Mesenchymal stem cell (in vitro differentiated cells and primary cell): Measurements from ENCODE around the gene UBXN1.

ENCODE experiments used
- DNase-seq: peaks from one replicate; pipeline ENCODE4 v3.0.0-alpha.2; 2013
- H2AFZ ChIP-seq: one replicate; pipeline ENCODE4 v1.6.1; 2013; ENCODE audit warnings: low read depth, mild to moderate bottlenecking, control low read depth, inconsistent platforms, low read length, moderate library complexity
- H2AK5ac ChIP-seq: 2 replicates; pipeline ENCODE4 v1.6.1; 2013; ENCODE audit warnings: low read length, moderate library complexity, mild to moderate bottlenecking, inconsistent platforms; ENCODE audit not compliant: severe bottlenecking
- H2BK120ac ChIP-seq: one replicate; pipeline ENCODE4 v1.6.1; 2013; ENCODE audit warnings: low read depth, mild to moderate bottlenecking, inconsistent platforms, low read length, moderate library complexity
- H2BK12ac ChIP-seq, 2 experiments: one replicate each; pipeline ENCODE4 v1.6.1; 2013; ENCODE audit warnings: inconsistent platforms in 2 of 2, low read length in 2 of 2, mild to moderate bottlenecking in 2 of 2, moderate library complexity in 2 of 2, control low read depth in 1 of 2
- H2BK15ac ChIP-seq: one replicate; pipeline ENCODE4 v1.6.1; 2013; ENCODE audit warnings: mild to moderate bottlenecking, low read depth, inconsistent platforms; ENCODE audit not compliant: poor library complexity, severe bottlenecking
- H2BK5ac ChIP-seq: 2 replicates; pipeline ENCODE4 v1.6.1; 2013; ENCODE audit warnings: low read depth, mild to moderate bottlenecking, low read length, control low read depth, inconsistent platforms; ENCODE audit not compliant: poor library complexity, severe bottlenecking
- H3K14ac ChIP-seq, 2 experiments: one replicate each; pipeline ENCODE4 v1.6.1; 2013; ENCODE audit warnings: inconsistent platforms in 2 of 2, low read length in 2 of 2, control low read depth in 1 of 2, mild to moderate bottlenecking in 1 of 2, moderate library complexity in 1 of 2
- H3K18ac ChIP-seq, 2 experiments: one replicate each; pipeline ENCODE4 v1.6.1; 2013; ENCODE audit warnings: inconsistent platforms in 2 of 2, low read length in 2 of 2, control low read depth in 1 of 2, low read depth in 1 of 2, mild to moderate bottlenecking in 1 of 2
- H3K23ac ChIP-seq, 2 experiments: one replicate each; pipeline ENCODE4 v1.6.1; 2013; ENCODE audit warnings: inconsistent platforms in 2 of 2, low read length in 2 of 2, mild to moderate bottlenecking in 2 of 2, moderate library complexity in 2 of 2, control low read depth in 1 of 2
- H3K27ac ChIP-seq: 2 replicates; pipeline ENCODE4 v1.5.1; 2013; ENCODE audit warnings: mild to moderate bottlenecking, moderate library complexity, low read length, control low read depth, inconsistent platforms; ENCODE audit not compliant: poor library complexity, severe bottlenecking
- H3K27me3 ChIP-seq, 2 experiments: 2 replicates each; pipeline versions ENCODE4 v1.6.1 to v1.7.0; 2013; ENCODE audit warnings: low read length in 2 of 2, mild to moderate bottlenecking in 2 of 2, moderate library complexity in 2 of 2, control low read depth in 1 of 2, inconsistent platforms in 1 of 2; ENCODE audit not compliant: control insufficient read depth in 1 of 2, insufficient read depth in 1 of 2
- H3K36me3 ChIP-seq, 2 experiments: 2 replicates each; pipeline versions ENCODE4 v1.6.1 to v1.7.0; 2013; ENCODE audit warnings: low read length in 2 of 2, control low read depth in 1 of 2, inconsistent platforms in 1 of 2, low read depth in 1 of 2, mild to moderate bottlenecking in 1 of 2; ENCODE audit not compliant: insufficient read depth in 2 of 2, control insufficient read depth in 1 of 2
- H3K4ac ChIP-seq, 2 experiments: one replicate each; pipeline ENCODE4 v1.6.1; 2013; ENCODE audit warnings: inconsistent platforms in 2 of 2, low read length in 2 of 2, mild to moderate bottlenecking in 2 of 2, moderate library complexity in 2 of 2, control low read depth in 1 of 2, low read depth in 1 of 2
- H3K4me1 ChIP-seq: 2 replicates; pipeline ENCODE4 v1.6.1; 2013; ENCODE audit warnings: low read depth, low read length, control low read depth; ENCODE audit not compliant: control insufficient read depth, insufficient read depth
- H3K4me2 ChIP-seq: 2 replicates; pipeline ENCODE4 v1.6.1; 2013; ENCODE audit warnings: low read length, mild to moderate bottlenecking, inconsistent platforms; ENCODE audit not compliant: poor library complexity, severe bottlenecking
- H3K4me3 ChIP-seq, 2 experiments: 2 replicates each; pipeline versions ENCODE4 v1.5.1 to v1.7.0; 2013; ENCODE audit warnings: low read length in 2 of 2, mild to moderate bottlenecking in 2 of 2, control low read depth in 1 of 2, low read depth in 1 of 2; ENCODE audit not compliant: insufficient read depth in 1 of 2
- H3K79me1 ChIP-seq: replicated peaks from 2 replicates; pipeline ENCODE4 v1.6.1; 2013; ENCODE audit warnings: mild to moderate bottlenecking, control low read depth, low read length, inconsistent platforms; ENCODE audit not compliant: poor library complexity, severe bottlenecking
- H3K9ac ChIP-seq: 2 replicates; pipeline ENCODE4 v1.7.0; 2013; ENCODE audit warnings: mild to moderate bottlenecking, low read length, moderate library complexity
- H3K9me3 ChIP-seq: 2 replicates; pipeline ENCODE4 v1.7.0; 2013; ENCODE audit warnings: mild to moderate bottlenecking, low read length; ENCODE audit not compliant: control insufficient read depth
- H4K8ac ChIP-seq: one replicate; pipeline ENCODE4 v1.6.1; 2013; ENCODE audit warnings: inconsistent platforms, mild to moderate bottlenecking, low read length, moderate library complexity
- H4K91ac ChIP-seq: one replicate; pipeline ENCODE4 v1.6.1; 2013; ENCODE audit warnings: mild to moderate bottlenecking, low read length, inconsistent platforms
- WGBS: methylation state at CpG from one replicate; pipeline ENCODE4 v1.1.7; 2013; ENCODE audit warnings: mixed read lengths; 5-methylcytosine and 5-hydroxymethylcytosine counted together

Gene UBXN1

GRCh38 chr11:62724171-62724570 is 45.3 kb upstream of the UBXN1 start:
- peaks cover 4% of the 10 kb centered on the region for H3K4me1 ChIP-seq
- no peak overlapping the region for H3K4ac ChIP-seq
- no peak for DNase-seq
- H4K8ac ChIP-seq: no peak overlapping the region
- H3K36me3 ChIP-seq: peaks cover 23 to 51% of the 10 kb centered on the region in 2 experiments
- peak overlapping the region; percentile 98 for H3K9ac ChIP-seq
- peak overlapping the region in 1 of 2 experiments; percentile 15 for H3K14ac ChIP-seq
- H3K4me3 ChIP-seq: peak overlapping the region in 1 of 2 experiments; percentile 100
- no peak overlapping the region for H3K23ac ChIP-seq
- H3K4me2 ChIP-seq: peak overlapping the region; percentile 50
- no peak overlapping the region for H3K27ac ChIP-seq
- no peaks in the 10 kb centered on the region for H3K9me3 ChIP-seq
- no peak overlapping the region for H2BK5ac ChIP-seq
- no peak overlapping the region for H2AK5ac ChIP-seq
- WGBS: 87% methylated on average over 8 of the region's 8 CpGs
- H3K79me1 ChIP-seq: peaks cover 4% of the 10 kb centered on the region
- H3K18ac ChIP-seq: no peak overlapping the region
- no peak overlapping the region for H4K91ac ChIP-seq
- no peak overlapping the region for H2BK15ac ChIP-seq
- no peaks in the 10 kb centered on the region for H3K27me3 ChIP-seq
- no peak overlapping the region for H2AFZ ChIP-seq
- no peak overlapping the region for H2BK120ac ChIP-seq
- H2BK12ac ChIP-seq: no peak overlapping the region

- no peak overlapping the region for H3K4me2 ChIP-seq
These were observed 43.1 kb upstream of the UBXN1 start for GRCh38 chr11:62721994-62722393.

GRCh38 chr11:62719302-62719978 is 40.6 kb upstream of the UBXN1 start:
- Histone ChIP-seq H3K27me3 (no peaks in the 10 kb centered on the region), H3K23ac (no peak overlapping the region), H3K27ac (no peak overlapping the region), H3K4me2 (no peak overlapping the region), H3K4me1 (peaks cover 8% of the 10 kb centered on the region), H3K36me3 (peaks cover 54 to 96% of the 10 kb centered on the region in 2 experiments), H2BK120ac (no peak overlapping the region), H3K4ac (no peak overlapping the region), H3K18ac (no peak overlapping the region), H3K9me3 (no peaks in the 10 kb centered on the region), H2BK12ac (no peak overlapping the region), H3K79me1 (peaks cover 17% of the 10 kb centered on the region), H4K8ac (no peak overlapping the region), H3K4me3 (no peak overlapping the region), H2AFZ (no peak overlapping the region), H2BK5ac (no peak overlapping the region), H3K14ac (no peak overlapping the region), H2AK5ac (no peak overlapping the region), H2BK15ac (no peak overlapping the region), H3K9ac (peak overlapping the region; percentile 48), H4K91ac (no peak overlapping the region)
- no peak for DNase-seq
- WGBS: 94% methylated on average over 2 of the region's 2 CpGs

More at GRCh38 chr11:62721994-62722393, 43.1 kb upstream of the UBXN1 start:
- Histone ChIP-seq H3K4ac (no peak overlapping the region), H3K14ac (no peak overlapping the region), H3K36me3 (peaks cover 37 to 72% of the 10 kb centered on the region in 2 experiments), H3K23ac (no peak overlapping the region), H2BK5ac (no peak overlapping the region), H2AFZ (no peak overlapping the region), H3K27ac (peak overlapping the region; percentile 30), H2BK15ac (no peak overlapping the region), H2BK12ac (no peak overlapping the region), H3K27me3 (no peaks in the 10 kb centered on the region), H2BK120ac (no peak overlapping the region), H3K4me3 (no peak overlapping the region), H3K18ac (no peak overlapping the region), H3K9ac (peak overlapping the region; percentile 35), H4K91ac (no peak overlapping the region), H3K79me1 (peaks cover 7% of the 10 kb centered on the region), H2AK5ac (no peak overlapping the region), H3K9me3 (no peaks in the 10 kb centered on the region), H4K8ac (peak overlapping the region; percentile 61), H3K4me1 (peaks cover 4% of the 10 kb centered on the region)
- WGBS: 70% methylated on average over 7 of the region's 7 CpGs
- peak; percentile 67 for DNase-seq

GRCh38 chr11:62716816-62717215 is 37.9 kb upstream of the UBXN1 start:
- Histone ChIP-seq H3K9me3 (no peaks in the 10 kb centered on the region), H3K27ac (no peak overlapping the region), H3K4me1 (peaks cover 11% of the 10 kb centered on the region), H3K36me3 (peaks cover 58 to 95% of the 10 kb centered on the region in 2 experiments), H3K4me2 (no peak overlapping the region), H3K27me3 (no peaks in the 10 kb centered on the region), H3K9ac (peak overlapping the region; percentile 10), H3K4ac (no peak overlapping the region), H2BK15ac (no peak overlapping the region), H3K23ac (no peak overlapping the region), H2BK12ac (no peak overlapping the region), H3K14ac (no peak overlapping the region), H2BK120ac (no peak overlapping the region), H4K8ac (no peak overlapping the region), H4K91ac (no peak overlapping the region), H3K18ac (no peak overlapping the region), H3K4me3 (no peak overlapping the region), H2BK5ac (no peak overlapping the region), H3K79me1 (peaks cover 13% of the 10 kb centered on the region), H2AK5ac (no peak overlapping the region), H2AFZ (no peak overlapping the region)
- WGBS: 98% methylated on average over 10 of the region's 11 CpGs
- no peak for DNase-seq
